GM19239 (cell line): Measurements from ENCODE around the gene ANXA6.
A peak's percentile ranks its signal among the peaks of the same experiment; 100 is the strongest.
"Not testable (repeated sequence)": the region's sequence is repeated elsewhere in the genome, so short reads cannot be mapped to it uniquely, and the experiment has no call there.

ENCODE experiments used
- DNase-seq: peaks from one replicate; pipeline ENCODE4 v3.0.0; 2011; ENCODE audit warnings: low spot score; ENCODE audit not compliant: insufficient read length
- FAIRE-seq: peaks from 2 replicates; lab custom pipeline; 2011; peaks lifted over from hg19 to GRCh38; lab: Jason Lieb, UNC

Gene ANXA6

GRCh38 chr5:151182524-151182900 lies 24.9 kb upstream of the ANXA6 start:
- no peak for FAIRE-seq
- DNase-seq = no peak

DNA sequence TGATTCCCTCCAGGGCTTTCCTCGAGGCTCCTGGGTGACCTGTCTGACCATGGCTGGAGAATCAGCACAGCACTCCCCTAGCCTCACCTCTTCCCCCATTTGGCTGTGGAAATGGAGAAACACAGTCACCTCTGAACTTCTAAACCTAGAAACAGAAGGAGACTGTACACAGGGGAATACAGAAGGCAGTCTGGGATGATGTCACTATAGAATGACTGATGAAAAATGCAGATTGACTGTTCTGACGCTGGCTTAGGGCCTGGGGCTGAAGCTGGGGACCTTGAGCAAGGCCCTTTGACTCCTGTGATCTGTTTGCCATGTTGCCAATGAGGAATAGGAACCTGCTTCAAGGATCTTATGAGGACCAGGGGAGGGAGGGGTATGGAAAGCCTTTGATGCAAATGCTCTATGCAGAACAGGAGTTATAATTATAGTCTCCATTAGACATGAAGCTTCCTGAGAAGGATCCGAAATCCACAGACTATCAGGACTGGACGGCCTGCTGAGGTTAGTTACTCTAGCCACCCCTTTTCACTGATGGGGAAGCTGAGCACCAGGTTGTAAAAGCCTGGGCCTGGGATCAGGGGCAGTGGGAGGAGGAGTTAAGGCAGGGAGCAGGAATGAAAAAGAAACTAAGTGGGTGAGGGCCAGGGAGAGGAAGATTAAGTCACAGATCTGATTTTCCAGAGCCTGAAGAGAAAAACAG lies 24.4 kb upstream of the ANXA6 start:
- DNase-seq (no peak), FAIRE-seq (no peak)

GRCh38 chr5:151180291-151180690 lies 22.7 kb upstream of the ANXA6 start:
- FAIRE-seq (no peak), DNase-seq (no peak)

DNA sequence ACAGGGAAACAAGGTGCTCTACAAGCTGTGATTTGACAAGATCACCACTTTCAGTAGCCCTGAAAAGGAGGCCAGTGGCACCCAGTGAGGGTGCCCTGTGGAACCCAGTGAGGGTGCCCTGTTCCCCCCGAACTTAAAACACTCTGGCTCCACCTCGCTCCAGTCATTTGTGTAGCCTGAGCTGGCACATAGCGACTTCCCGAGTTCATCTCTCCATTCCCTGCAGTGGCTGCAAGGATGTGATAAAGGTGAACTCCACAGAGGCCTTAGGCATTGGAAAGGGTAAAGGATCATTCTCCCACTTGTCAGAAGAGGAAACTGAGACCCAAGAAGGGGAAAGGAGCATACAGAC lies 21.9 kb upstream of the ANXA6 start:
- no peak for DNase-seq
- FAIRE-seq = no peak

- FAIRE-seq (no peak), DNase-seq (no peak)
These were observed 21.4 kb upstream of the ANXA6 start for GRCh38 chr5:151178777-151179488.

DNA sequence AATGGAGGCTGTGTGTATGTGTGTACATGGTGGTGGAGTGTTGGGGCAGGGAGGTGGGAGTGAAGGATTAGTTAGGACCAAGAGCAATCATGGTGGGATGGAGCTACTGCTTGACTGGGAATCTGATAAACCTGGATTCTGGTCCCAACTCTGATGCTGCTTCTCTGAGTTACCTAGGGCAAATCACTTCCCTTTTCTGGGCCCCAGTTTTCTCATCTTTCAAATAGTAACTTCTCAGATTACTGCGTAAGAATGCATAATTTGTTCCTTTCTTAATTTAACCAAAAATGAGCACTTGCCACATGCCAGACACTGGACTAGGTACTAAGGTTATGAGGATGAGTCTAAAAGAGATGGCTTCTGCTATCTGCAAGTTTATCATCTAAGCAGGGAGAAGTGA lies 20.8 kb upstream of the ANXA6 start:
- DNase-seq (no peak), FAIRE-seq (no peak)

DNA sequence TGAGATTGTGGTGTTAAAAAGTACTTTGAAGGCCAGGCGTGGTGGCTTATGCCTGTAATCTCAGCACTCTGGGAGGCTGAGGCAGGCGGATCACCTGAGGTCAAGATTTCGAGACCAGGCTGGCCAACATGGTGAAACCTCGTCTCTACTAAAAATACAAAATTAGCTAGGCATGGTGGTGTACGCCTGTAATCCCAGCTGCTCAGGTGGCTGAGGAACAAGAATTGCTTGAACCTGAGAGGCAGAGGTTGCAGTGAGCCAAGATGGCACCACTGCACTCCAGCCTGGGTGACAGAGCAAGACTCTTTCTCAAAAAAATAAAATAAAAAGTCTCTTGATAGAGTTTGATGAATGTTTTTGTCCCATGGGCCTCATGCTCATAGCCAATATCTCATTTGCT lies 18.7 kb upstream of the ANXA6 start:
- not testable (repeated sequence) for FAIRE-seq

DNA sequence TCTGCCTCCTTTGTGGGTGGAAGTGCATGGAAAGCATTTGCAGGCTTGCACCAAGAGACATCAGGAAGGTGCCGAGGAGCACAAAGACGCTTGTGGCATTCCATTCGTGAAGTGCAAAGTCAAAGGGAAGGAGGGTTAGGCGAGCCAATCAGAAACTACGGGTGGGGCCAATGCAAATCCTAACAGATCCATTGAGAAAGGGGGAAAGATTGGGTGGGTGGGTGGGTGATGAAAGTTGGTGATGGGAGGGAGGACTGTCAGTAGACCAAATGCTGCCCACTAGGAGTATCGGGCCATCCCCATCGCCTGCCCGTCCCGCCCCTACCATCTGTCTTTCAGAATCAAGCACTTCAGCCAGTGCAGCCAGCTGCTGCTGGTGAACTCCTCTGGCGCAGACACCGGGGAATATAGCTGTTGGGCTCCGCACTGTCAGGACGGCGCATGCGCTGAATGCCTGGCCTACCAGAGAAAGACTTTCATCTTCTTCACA lies 17.1 kb upstream of the ANXA6 start:
- DNase-seq (no peak), FAIRE-seq (no peak)

More for the DNA sequence above, 18.7 kb upstream of the ANXA6 start:
- not testable (repeated sequence) for DNase-seq

- DNase-seq (no peak), FAIRE-seq (no peak)
These were observed 16.4 kb upstream of the ANXA6 start for GRCh38 chr5:151173711-151174611.

- DNase-seq (no peak), FAIRE-seq (no peak)
These were observed 13.9 kb upstream of the ANXA6 start for GRCh38 chr5:151171529-151171928.

- no peak for FAIRE-seq
These were observed 11.2 kb upstream of the ANXA6 start for GRCh38 chr5:151168602-151169344.

DNA sequence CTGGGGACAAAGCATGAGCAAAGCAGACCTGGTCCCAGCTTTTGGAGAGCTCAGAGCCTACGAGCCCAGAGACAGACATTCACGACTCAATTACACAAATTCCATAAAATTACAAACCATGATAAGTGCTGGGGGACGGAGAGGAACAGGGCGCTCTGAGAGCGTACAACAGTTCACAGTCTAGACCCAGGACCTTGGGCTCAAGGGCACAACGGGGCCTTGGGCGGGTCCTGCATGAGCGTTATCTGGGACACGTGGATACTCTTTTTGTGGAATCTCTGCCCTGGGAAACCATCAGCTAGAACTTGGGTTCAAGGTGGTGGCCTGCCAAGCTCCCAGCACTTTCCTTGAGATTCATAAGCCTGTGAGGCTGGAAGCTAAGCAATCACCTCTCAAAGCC lies 9.4 kb upstream of the ANXA6 start:
- FAIRE-seq (no peak), DNase-seq (no peak)

More at GRCh38 chr5:151168602-151169344, 11.2 kb upstream of the ANXA6 start:
- DNase-seq = no peak

GRCh38 chr5:151164687-151165392 lies 7.3 kb upstream of the ANXA6 start:
- FAIRE-seq (peak; percentile 98), DNase-seq (peak; percentile 52)

- DNase-seq (no peak), FAIRE-seq (no peak)
These were observed 5.2 kb upstream of the ANXA6 start for GRCh38 chr5:151162776-151163175.

- FAIRE-seq = peak; percentile 37
These were observed 2.2 kb upstream of the ANXA6 start for GRCh38 chr5:151159649-151160373.

DNA sequence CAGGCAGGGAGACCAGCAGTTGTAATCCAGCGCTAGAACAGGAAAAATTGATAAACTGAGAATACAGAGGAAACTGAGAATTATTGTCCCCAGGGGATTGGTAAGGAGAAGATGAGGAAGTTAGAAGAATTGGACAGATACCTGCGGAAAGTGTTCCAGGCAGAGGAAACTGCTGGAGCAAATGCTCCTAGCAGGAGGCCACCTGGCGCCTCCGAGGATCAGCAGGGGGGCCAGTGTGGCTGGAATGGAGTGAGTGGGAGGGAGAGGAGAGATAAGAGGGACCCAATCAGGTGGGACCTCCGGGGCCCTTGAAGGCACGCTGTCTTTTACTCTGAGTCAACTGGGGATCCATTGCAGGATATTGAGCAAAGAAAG lies 695 bp upstream of the ANXA6 start:
- DNase-seq (no peak), FAIRE-seq (peak; percentile 51)

More at GRCh38 chr5:151159649-151160373, 2.2 kb upstream of the ANXA6 start:
- DNase-seq = no peak

GRCh38 chr5:151156507-151157420 lies 815 bp downstream of the ANXA6 start:
- DNase-seq = no peak
- FAIRE-seq = peak; percentile 68
